ENCODE results near the gene C1orf210.

GRCh38 chr1:43292216-43292615 lies 6.8 kb upstream of the C1orf210 start:
- TF ChIP-seq CTCF (CRISPR knock-in tag; IDR thresholded peaks at IDR 0.05): no peak
- no peak for TF ChIP-seq ZNF224 (CRISPR knock-in tag; IDR thresholded peaks at IDR 0.05)
- no peak for TF ChIP-seq ZNF557 (CRISPR knock-in tag; IDR thresholded peaks at IDR 0.05)
- TF ChIP-seq MXI1 (IDR thresholded peaks at IDR 0.05; ENCODE audit: borderline replicate concordance, low read depth, low read length): no peak
- no peak for TF ChIP-seq KDM6A (CRISPR knock-in tag; IDR thresholded peaks at IDR 0.05; ENCODE audit: low read depth)
- no peak for TF ChIP-seq USF2 (IDR thresholded peaks at IDR 0.05; ENCODE audit: low read depth, low read length)
- no peak for TF ChIP-seq USF2 (CRISPR knock-in tag; IDR thresholded peaks at IDR 0.05; ENCODE audit: borderline replicate concordance)
- TF ChIP-seq BRCA1 (CRISPR knock-in tag; IDR thresholded peaks at IDR 0.05): no peak
- TF ChIP-seq EZH2 (conservative IDR thresholded peaks at IDR 0.05; ENCODE audit: low read depth, low read length): no peak
